ENCODE data around the gene NUDC. TPM values are rescaled to one million over a fixed set of nuclear protein-coding genes. Genes with fewer than 3 reads are reported as not detected.

The NUDC gene
- 139 and 147 TPM in 2 replicates for total RNA-seq (2014; rRNA removed; shearing (Covaris generic))

GRCh38 chr1:26921540-26922430 is at the start of gene NUDC:
TSS of gene NUDC (plus strand) at chr1:26921743. CDS start at chr1:26921849, 106 bp downstream.

GRCh38 chr1:26889551-26890466 is 31.7 kb upstream of the NUDC start, which contains the start of gene GPN2:
TSS of gene GPN2 (minus strand) at chr1:26890283. CDS start at chr1:26890096, 187 bp downstream.

GRCh38 chr1:26900001-26900814 is 21.3 kb upstream of the NUDC start, which contains the start of gene GPATCH3:
TSS of gene GPATCH3 (minus strand) at chr1:26900467. CDS start at chr1:26900442, 25 bp downstream.

GRCh38 chr1:26913754-26914619 is 7.6 kb upstream of the NUDC start, which contains the start of gene NR0B2:
TSS of gene NR0B2 (minus strand) at chr1:26913975. CDS start at chr1:26913940, 35 bp downstream.

GRCh38 chr1:26959722-26960624 is 38.4 kb downstream of the NUDC start, which contains the start of gene KDF1:
TSS of gene KDF1 (minus strand) at chr1:26960468. CDS start at chr1:26952380, 8,088 bp downstream.

GRCh38 chr1:26993237-26994019 is 71.9 kb downstream of the NUDC start, which contains the start of gene TRNP1:
TSS of gene TRNP1 (plus strand) at chr1:26993692. CDS start at chr1:26993787, 95 bp downstream.

Other genes starting within 250 kb of the NUDC start
- 45.4 and 45.9 TPM in 2 replicates for gene ARID1A, start 225.7 kb upstream of the NUDC start, total RNA-seq (2014; rRNA removed; shearing (Covaris generic))
- 9.1 and 10.8 TPM in 2 replicates for gene PIGV, start 133.8 kb upstream of the NUDC start, total RNA-seq (2014; rRNA removed; shearing (Covaris generic))
- 7.6 and 10.0 TPM in 2 replicates for gene ZDHHC18, start 95.1 kb upstream of the NUDC start, total RNA-seq (2014; rRNA removed; shearing (Covaris generic))
- 2.5 and 4.2 TPM in 2 replicates for gene SFN, start 58.6 kb upstream of the NUDC start, total RNA-seq (2014; rRNA removed; shearing (Covaris generic))
- 24.9 and 26.2 TPM in 2 replicates for gene GPN2, start 31.5 kb upstream of the NUDC start, total RNA-seq (2014; rRNA removed; shearing (Covaris generic))
- 17.0 and 18.0 TPM in 2 replicates for gene GPATCH3, start 21.3 kb upstream of the NUDC start, total RNA-seq (2014; rRNA removed; shearing (Covaris generic))
- not detected in 2 replicates for gene NR0B2, start 7.8 kb upstream of the NUDC start, total RNA-seq (2014; rRNA removed; shearing (Covaris generic))
- not detected in 2 replicates for gene KDF1, start 38.7 kb downstream of the NUDC start, total RNA-seq (2014; rRNA removed; shearing (Covaris generic))
- 49.2 and 52.2 TPM in 2 replicates for gene TRNP1, start 71.9 kb downstream of the NUDC start, total RNA-seq (2014; rRNA removed; shearing (Covaris generic))
- 31.2 and 41.0 TPM in 2 replicates for gene TENT5B, start 91.1 kb downstream of the NUDC start, total RNA-seq (2014; rRNA removed; shearing (Covaris generic))
- 4.6 and 7.7 TPM in 2 replicates for gene SLC9A1, start 233.4 kb downstream of the NUDC start, total RNA-seq (2014; rRNA removed; shearing (Covaris generic))

Measured in A375 (cell line).